Activated gamma-delta T cell (primary cell): ENCODE results near the gene RUNX1.

Experiments used
- DNase-seq: peaks from one replicate; lab custom pipeline; 2025; lab: John Stamatoyannopoulos, UW

The RUNX1 gene

DNA sequence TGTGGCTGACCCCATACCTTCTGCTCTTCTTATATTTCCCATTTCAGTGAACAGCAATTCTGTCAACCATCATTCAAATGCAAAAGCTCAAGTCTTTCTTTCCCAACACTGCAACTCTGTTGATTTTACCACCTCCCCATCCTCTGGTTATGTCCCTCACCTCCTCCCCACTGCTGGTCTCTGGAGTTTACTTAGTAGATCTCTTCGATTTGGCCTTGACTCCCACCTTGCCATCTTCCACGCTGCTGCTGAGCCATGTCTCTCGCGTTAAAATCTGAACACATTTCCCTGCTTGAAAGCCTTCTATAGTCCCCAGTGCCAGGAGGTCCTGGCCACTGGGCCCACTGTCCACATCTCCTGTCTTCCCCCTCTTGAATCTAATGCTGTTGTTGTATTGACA lies 125.5 kb downstream of the RUNX1 start:
- DNase-seq: no peak

DNA sequence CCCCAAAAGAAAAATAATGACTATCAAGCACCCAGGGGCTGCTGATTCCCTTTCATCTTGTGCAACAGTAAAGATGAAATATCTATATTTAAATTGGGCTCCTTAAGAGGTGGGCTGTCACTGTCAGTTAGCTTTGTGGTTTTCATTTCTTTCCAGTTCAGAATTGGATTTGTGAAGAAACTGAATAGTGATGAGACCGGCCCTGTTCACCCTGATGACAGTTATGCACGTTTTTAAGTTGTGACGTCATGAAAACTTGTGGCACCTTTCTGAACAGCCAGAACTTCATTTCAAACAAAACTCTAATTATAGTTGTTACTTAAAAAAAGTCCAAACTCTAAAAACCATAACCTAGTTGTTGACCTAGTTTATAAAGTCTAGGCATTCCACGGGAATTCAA lies 125.9 kb downstream of the RUNX1 start:
- DNase-seq: no peak

DNA sequence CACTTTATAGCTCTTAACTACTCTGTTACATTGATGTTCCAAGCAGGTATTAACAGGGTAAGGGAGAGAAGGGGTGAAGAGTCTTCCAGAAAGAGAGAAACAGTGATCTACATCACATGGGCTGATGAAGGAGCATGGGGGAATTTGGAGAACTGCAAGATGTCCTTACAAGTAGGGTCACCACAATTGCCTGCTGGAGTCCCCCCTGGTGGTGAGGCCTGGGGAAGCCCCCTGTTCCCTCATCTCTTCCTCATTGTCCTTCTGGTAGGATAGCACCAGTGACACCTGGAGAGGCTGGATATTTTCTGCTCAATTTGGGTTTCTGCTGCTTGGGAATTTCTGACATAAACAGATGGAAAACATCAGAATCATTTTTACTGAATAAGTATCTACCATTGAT lies 126.6 kb downstream of the RUNX1 start:
- no peak for DNase-seq

DNA sequence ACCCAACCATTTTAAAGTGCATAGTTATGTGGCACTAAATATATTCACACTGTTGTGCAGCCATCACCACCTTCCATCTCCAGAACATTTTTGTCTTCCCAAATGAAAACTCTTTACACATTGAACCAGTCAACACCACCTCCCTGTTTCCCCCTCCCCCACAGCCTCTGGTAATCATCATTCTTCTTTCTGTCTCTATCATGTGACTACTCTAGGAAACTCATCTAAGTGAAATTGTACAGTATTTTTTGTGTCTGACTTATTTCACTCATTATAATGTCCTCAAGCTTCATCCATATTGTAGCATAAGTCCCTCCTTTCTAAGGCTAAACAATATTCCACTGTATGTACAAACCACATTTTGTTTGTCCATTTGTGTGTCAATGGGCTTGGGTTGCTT lies 128.0 kb downstream of the RUNX1 start:
- DNase-seq: no peak

DNA sequence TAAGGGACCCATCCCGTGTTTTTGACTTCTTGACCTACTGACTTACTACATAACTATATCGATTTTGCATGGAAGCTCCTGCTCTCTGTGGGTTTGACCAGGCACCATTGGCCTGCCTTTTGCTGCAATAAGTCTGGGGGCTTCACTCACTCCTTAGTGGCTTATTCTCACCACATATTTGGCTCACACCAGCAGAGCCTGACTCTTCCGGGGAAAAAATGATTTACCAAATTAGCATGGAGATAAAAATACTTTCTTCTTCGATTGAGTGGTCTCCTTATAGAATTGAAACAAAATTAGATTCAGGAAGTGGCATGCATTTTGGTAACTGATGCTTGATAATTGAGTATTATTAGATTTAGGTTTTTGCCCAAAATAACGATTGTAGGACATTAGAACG lies 129.7 kb downstream of the RUNX1 start:
- no peak for DNase-seq

DNA sequence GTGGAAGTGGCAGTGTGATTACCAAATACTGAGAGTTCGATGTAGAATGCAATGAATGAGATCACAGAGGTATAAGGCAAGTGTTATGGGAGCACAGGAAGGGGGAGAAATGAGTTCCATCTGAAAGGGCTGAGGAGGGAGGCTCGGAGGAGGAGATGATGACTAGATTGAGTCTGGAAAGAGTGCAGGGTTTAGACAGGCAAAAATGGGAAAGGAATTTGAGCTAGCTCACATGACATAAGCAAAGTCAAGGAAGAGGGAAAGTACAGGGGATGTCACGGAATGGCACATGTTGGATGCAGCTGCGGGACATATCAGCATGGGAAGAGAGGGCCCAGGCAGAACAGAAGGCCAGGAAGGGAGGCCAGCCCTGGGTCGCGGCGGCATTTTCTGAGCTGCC lies 132.7 kb downstream of the RUNX1 start:
- no peak for DNase-seq

DNA sequence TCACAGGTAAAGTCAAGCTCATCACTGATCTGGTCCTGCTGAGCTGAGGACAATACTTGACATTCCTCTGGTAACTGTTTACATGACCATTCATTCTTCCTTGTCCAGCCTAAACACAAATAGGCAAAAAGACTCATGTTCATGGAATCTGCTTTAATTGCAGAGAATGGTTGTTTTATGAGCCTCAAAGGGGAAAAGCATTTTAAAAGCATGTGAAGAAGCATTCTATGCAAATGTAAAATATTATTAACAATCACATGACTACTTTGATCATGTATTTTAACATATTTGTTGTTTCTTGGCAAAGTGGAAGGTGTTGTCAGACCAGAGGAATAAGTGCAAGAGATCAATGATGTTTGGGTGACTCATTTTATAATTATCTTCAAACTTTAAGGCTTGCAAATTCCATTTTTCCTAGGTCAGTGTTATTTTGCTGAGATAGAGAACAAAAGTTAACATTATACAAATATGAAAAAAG lies 133.7 kb downstream of the RUNX1 start:
- DNase-seq: no peak

DNA sequence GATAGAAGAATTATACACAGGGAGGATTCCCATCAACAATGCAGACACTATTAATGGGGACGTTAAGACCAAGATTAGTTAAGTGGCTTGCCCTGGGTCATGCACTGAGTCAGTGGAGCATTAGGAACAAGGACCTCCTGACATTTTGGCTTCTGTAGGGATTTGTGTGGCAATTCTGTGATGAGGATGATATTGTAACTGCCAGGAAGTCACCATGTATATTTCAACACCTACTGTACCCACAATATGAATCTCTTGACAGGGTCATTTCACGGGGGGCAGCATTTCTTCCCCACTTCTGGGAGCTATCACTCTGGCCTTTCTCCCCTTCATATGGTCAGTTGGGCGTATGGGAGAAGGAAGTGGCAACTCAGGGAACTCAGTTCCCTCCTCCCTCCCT lies 134.9 kb downstream of the RUNX1 start:
- no peak for DNase-seq

DNA sequence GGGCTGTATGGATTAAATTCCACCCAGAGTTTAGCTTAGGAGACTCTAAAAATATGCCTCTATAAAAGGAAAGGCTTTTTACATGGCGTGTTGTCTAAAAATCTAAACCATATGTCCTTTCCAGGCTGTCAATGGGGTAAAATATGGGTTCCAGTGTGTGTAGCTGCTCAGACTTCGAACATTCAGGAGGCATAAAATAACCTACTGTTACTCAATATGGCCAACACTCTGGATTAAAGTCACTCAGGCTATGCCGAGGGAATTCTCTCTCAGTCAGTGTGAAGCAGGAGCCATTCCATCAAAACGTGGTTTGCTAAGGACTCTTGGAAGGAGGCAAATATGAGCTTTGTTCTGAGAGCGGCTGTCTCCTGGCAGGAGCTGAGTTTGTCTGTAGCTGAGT lies 135.3 kb downstream of the RUNX1 start:
- no peak for DNase-seq

DNA sequence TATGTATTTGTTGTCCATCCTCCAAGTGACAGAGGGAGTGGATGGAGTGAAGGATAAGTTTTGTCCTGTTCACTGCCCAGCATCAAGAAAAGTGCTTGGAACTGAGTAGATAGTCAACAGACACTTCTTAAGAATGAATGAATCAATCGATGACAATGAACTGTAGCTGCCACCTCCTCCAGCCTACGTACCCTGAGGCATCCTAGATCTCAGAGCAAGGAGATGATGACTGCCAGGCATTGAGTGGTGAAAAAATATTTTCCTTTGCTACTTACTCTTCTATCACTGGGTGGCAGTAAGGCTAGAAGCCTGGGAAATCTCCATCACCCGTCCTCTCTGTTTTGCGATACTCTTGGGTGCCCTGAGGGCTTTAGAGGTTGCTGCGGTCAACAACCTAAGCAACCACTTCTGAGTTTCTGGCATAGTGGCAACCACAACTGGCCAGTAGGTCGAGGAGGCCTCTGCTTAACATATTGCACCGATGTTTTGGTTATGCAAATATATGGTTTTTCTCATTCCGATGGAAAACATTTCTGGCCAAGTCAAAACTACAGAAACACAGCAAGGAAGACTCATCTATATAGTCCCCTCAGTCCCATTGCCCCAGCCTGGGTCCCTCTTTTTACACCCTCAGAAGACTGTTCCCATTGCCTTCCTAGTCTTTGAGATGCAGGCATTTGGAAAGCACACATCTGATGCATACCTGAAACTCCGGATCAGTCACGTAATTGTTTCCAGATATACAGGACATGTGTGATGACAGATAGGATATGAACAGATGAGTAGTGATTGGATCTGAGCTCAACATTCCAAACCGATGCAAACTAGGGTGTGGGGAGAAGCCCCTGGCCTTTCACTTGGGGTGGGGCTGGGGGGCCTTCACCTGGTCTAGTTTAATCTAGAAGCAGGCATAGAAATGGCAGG lies 136.8 kb downstream of the RUNX1 start:
- DNase-seq: no peak

DNA sequence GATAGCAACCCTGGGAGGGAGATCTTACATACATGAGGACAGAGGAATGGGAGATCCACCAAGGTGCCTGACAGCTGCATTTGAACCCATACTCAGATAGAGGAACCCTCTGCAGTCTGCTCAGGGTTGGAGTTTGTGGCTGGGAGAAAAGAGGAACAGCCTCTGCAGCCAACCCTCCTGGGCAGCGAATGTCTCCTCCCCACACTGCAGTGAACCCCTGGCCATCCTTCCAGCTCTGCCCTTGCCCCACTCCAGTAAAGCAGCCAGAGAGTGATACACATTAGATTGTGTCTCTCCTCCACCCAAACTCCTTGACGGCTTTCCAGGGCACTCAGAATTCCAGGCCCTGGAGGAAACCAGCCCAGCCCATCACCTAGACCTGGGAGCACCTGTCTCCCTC lies 137.7 kb downstream of the RUNX1 start:
- no peak for DNase-seq

DNA sequence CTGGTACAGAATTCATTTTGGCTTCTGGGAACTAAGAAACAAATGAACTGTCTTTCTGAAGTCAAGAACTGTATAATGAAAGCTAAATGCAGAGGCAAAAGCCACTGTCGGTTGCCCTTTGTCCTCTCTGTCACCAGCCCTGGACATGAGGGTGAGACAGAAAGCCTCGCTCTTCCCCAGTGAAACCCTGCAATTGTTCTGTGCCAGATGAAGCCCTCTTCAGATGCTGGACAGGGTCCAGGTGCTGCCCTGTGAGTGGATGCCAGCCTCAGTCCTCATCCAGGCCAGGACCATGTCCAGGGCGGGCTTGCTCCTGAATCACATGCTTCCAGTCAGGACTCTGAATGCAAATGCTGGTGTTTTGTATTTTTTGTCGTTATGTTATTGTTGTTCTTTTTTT lies 138.7 kb downstream of the RUNX1 start:
- DNase-seq: no peak

DNA sequence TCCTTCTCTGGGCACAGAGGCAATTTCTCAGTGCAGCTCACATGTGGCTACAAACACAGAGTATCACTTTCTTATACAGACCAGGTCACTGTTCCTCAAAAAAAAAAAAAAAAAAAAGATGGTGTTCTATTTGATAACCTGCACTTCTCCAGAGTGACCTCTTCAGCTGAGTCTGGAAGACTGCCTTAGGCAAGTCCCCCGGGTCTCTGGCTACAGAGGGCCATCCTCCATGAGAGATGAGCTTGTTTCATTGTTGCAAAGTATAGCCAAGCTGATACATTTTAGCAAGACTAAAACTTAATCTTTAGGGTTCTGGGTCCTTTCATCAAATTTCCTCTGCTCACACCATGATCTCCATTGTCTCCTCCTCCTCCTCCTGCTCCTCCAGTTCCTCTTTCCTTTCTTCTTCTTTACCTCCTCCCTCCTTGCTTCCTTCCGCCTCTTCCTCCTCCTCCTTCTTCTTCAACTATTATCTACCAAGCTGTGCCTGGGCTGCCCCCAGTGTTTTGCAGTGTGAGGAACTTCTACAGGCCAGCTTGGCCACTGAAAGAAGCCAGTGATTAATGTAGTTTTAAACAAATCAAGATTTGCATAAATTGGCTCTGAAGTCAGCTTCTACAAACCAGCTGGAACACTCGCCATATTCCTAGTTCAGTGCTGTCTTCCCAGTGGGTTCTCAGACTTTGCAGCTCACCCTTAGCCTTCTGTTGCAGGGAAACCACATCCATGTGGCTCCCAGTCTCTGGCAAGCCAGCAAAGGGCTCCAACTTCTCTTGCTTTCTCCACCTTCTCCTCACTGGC lies 139.4 kb downstream of the RUNX1 start:
- DNase-seq: no peak

DNA sequence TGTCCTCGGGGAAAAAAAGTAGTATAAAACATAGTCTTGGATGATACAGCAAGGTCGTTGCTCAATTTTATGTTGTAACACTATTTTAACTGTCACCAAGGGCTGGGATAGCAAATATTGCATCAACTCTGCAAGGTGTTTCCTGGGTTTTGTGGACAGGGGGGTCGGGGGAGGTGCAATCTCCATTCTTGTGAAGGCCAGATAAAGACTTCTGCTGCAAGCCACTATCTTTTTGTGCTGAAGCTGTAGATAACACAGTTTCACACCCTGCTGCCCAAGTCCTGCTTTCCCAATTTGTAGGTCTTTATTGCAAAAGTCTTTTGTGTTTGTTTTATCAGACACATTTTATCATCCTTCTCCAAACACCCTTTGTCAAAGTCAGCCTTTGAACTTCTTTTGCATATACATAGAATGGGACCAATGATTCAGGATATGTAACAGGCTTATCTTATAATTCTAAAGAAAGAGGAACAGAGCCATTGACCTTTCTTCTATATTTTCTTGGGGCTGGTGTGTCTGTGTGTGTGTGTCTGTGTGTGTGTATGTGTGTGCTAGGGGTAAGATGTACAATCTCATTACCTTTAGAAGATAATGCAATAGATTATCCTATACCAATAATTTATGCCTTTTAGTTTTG lies 140.6 kb downstream of the RUNX1 start:
- DNase-seq: no peak

DNA sequence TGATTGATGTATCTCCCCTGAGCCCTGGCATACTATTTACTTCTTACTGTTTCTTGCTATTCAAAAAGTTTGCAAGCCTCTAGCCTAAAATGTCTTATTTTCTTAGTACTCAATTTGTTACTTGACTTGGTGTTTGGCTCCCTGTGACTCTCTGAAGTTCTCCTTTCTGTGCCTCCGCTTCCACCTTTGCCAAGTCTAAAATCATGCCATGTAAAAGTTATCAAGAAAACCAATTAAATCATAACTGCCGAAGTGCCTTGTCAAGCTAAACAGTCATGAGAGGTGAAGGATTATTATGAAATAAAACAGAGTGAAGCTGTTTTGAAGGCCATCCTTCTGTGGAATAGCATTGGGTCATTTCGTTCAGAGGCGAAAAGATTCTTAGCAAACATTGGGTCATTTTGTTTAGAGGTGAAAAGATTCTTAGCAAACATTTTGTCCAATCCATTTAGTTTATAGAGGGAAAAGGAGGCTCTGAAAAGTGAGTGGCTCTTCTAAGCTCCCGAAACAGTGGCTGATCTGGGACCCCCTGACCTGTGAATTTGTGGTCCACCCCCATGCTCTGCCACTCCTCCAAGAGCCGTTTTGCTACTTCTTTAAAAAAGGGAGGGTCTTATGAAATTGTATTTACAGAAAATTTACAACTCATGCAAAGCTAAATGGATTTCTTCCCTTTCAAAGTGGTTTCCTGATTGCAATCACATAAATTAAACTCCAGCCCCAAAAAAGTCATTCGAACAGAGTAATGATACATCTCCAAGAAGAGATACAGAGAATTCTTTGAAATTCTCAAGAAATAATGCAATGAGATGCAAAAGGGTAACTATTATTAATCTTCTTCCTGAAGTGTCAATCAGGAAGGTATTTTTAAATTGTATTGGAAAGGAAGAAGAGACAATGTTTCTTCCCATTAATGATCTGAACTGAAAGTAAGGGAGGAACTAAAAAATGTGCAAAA lies 141.4 kb downstream of the RUNX1 start:
- no peak for DNase-seq

DNA sequence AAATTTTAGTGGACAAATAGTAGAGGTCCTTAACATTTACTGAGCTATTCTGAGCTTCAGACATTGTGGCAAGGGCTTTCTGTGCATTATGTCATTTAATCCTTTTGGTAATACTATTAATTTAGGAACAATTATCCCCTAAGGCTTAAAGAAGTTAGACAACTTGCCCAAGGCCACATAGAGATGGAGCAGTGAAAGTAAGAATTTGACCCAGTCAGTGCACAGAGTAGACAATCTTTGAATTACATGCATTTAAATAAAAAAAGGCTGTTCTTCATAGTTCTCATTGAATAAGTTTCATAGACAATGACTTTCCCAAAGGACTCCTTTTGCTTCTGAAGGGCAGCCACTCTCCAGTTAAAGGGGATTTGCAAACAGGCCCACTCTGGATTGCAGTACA lies 142.7 kb downstream of the RUNX1 start:
- no peak for DNase-seq

DNA sequence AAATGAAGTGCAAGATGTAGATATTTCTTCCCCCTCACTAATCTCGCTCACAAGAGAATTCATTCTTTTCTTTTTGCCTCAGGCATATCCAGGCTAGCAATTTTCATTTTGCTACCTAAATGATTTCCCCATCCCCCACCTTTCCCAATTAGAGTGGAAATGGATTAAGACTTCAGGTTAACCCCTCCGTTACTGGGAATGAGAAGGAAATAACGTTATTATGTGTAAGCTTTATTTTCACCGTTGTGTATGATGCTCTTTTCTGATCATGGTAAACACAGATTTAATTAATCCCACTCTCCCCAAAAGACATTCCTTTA lies 143.9 kb downstream of the RUNX1 start:
- no peak for DNase-seq

DNA sequence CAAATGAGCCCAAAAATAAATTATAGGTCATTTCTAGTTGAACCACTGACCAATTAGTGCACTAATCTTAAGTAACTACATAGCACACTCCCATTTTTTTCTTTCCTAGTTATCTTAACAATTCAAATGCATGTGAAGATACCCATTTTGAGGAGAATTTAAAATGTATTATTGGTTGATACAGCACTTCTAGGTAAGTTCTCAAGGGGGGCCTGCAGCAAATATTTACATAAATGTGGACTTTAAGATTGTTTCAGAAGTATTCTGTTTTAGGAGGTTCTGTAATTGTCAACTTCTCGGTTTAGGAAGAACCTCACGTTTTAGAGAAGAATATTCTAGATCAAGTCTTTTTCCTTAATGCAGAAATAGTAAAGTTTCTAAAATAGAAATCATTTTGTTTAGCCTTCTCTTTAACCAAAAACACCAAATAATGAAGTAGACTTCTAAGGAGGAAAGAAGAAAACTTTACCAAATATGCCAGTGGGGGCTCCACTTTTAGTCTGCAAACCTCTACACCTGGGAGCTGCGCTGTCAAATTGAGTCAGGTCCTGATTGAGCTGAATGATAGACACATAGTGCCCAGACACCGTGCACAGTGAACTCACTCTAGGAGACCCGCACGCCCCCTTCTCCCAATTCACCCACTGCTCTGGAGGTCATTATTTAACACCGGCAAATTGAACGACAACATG lies 144.4 kb downstream of the RUNX1 start:
- DNase-seq: no peak

DNA sequence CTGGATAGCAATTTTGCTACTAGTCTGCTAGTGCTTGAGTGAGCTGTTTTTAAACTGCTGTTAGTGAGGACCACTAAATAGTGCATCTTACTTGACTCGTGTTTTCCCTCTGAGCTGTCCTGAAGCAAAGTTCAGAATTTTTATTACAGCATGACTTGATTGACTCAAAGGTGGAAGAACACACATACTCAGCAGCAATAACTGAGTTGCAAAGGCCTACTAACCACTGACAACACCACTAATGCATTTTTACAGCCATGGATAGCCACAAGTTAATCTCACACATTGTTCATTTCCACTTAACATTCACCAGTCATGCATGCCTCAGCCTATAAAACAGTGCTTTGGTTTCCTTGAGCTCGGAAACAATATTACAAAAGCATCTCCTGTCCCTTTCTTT lies 148.7 kb downstream of the RUNX1 start:
- no peak for DNase-seq

DNA sequence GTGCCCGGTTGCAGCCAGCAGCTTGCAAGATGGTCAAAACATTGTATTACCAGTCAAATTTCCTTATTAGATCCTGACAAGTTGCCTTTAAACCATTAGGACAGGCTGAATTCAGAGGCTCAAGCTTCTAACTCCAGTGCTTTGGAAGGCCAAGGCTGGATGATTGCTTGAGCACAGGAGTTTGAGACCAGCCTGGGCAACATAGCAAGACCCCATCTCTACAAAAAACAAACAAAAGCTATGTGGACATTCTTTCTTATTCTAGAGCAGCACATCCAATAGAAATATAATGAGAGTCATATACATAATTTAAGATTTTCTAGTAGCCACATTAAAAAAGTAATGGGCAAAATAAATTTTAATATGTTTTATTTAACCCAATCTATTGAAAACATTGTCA lies 149.3 kb downstream of the RUNX1 start:
- DNase-seq: no peak

DNA sequence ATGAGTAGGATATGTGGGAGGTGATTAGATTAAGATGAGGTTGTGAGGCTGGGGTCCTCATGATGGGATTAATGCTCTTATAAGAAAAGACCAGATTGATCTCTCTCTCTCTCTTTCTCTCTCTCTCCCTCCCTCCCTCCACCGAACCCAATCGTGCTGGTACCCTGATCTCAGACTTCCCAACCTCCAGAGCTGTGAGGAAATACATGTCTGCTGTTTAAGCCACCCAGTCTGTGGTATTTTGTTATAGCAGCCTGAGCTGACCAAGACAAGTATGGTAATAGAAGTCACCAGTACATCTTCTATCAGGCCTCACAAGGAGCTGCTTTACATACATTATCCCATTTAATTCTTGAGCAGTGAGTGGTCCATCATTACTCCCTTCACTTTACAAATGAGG lies 149.8 kb downstream of the RUNX1 start:
- no peak for DNase-seq
